HG03521 (cell line): Measurements from ENCODE around the gene ADAMTSL5.
"Not testable (repeated sequence)": the region's sequence is repeated elsewhere in the genome, so short reads cannot be mapped to it uniquely, and the experiment has no call there.

Source experiments
- ATAC-seq: cut with Tn5 transposase; IDR thresholded peaks from one replicate; pipeline ENCODE4 v1.9.1; 2021; ENCODE audit warnings: mild to moderate bottlenecking, moderate library complexity; ENCODE audit not compliant: unreplicated experiment

The ADAMTSL5 gene

DNA sequence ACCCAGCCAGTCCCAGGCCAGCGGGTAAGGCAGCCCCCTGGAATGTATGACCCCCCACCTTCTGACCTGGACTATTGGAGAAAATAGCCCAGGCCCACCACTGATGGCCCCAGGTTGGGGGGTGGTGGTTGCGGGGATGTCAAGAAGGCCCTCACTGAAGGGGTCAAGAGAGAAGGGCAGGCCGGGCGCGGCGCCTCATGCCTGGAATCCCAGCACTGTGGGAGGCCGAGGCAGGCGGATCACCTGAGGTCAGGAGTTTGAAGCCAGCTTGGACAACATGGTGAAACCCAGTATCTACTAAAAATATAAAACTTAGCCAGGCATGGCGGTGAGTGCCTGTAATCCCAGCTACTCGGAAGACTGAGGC is 1.5 kb upstream of the ADAMTSL5 start:
- no peak for ATAC-seq

DNA sequence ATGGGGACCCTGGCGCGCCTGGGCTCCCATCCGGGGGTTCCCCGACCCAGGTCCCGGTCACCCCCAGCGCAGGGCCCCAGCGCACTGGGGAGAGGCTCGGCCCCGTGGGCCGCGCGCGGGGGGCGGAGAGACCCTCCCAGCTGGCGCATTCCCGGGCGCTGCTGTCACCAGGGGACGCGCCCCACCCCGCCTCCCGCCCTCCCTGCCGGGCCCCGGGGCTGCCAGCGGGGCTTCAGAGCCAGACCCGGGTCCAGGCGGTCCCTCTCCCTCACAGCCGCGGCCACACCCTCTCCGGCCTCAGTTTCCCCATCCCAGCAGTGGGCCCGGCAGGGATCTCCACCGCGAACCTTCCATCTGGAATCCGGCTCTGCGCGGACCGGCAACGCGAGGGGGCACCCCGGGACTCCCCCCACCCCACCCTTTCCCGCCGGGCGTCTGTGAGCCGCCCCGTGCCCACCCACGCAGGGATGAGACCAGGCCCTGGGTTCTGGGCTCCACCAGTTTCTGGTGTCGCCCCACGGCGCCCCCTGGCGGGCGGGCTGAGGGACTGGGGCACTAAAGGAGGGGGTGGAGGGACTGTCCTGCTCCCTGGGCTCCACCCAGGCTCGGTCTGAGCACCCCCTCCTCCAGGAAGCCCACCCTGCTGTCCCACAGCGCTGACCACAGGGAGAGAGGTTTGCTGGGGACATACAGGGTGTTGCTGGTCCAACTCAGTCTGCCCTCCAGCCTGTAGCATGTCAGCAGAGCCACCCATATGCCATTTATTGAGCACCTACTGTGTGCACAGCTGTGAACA is 878 bp upstream of the ADAMTSL5 start:
- ATAC-seq: no peak

DNA sequence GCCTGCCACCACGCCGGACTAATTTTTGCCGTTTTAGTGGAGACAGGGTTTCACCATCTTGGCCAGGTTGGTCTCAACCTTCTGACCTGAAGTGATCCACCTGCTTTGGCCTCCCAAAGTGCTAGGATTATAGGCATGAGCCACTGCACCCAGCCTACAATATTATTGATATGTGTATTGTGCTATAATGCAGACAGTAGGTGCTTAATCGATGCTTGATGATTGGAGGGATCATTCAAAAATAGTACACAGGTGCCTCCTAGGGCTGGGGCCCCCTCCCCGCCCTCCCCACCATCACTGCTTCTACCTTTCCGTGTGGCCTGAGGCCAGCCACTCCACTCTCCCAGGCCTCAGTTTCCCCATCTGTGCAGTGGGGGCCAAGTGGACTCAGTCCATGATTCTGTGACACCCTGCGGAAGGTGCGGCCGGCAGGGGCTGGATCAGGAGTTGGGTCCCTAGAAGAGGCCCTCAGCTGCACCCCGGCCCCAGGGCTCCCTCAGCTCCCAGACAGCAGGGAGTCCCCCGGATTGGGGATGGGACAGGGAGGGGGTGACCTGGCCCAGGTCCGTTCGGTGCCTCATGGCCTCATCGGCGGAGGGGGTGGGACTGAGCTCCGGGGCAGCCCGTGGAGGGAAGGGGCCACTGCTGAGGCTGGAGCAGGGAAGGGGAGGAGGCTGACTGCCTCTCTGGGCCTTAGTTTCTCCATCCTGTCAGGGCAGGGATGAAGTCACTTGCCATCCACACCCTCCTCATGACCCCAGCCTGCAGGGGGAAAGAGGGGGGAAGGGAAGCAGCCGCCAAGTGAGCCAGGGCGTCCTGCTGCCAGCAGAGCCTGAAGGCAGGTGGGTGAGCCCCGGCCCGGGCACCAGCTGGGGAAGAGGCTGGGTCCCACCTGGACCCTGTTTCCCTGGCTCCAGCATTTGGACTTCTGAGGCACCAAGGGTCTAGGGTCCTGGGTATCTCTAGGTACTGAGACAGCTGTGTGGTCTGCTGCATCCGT is 1.2 kb downstream of the ADAMTSL5 start:
- no peak for ATAC-seq

- no peak for ATAC-seq
Observed at GRCh38 chr19:1510807-1511206, 2.0 kb downstream of the ADAMTSL5 start.

DNA sequence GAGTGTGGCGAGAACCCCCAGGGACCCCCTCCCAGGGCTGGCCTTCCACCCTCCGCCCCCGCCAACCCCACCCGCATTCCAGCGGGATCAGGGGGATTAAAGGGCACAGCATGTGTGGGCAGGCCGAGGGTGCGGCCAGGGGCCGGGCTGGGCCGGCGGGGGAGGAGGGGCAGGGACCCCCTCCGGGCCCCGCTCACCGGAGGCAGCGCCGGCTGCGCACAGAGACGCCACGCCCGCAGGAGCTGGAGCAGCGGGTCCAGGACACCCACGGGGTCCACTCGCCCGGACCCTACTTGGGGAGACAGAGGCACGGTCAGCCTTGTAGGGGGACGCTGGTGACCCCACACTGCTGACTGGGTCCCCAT is 2.4 kb downstream of the ADAMTSL5 start:
- no peak for ATAC-seq

GRCh38 chr19:1509602-1510441 is 3.0 kb downstream of the ADAMTSL5 start:
- ATAC-seq: no peak

DNA sequence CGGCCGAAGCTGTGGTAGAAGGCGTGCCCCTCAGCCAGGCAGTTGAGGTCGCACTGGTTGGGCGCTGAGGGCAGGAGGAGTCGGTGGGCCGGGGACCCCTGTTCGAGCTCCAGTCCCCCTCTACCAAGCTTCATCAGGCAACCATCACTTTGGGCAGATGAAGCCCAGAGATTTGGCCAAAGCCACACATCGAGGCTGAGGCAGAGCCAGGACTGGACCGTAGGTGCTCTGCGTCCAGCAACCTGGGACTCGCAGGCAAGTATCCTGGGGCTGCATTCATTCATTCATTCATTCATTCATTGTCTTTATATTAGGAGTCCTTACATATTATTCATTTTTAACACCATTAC is 4.3 kb downstream of the ADAMTSL5 start:
- no peak for ATAC-seq

DNA sequence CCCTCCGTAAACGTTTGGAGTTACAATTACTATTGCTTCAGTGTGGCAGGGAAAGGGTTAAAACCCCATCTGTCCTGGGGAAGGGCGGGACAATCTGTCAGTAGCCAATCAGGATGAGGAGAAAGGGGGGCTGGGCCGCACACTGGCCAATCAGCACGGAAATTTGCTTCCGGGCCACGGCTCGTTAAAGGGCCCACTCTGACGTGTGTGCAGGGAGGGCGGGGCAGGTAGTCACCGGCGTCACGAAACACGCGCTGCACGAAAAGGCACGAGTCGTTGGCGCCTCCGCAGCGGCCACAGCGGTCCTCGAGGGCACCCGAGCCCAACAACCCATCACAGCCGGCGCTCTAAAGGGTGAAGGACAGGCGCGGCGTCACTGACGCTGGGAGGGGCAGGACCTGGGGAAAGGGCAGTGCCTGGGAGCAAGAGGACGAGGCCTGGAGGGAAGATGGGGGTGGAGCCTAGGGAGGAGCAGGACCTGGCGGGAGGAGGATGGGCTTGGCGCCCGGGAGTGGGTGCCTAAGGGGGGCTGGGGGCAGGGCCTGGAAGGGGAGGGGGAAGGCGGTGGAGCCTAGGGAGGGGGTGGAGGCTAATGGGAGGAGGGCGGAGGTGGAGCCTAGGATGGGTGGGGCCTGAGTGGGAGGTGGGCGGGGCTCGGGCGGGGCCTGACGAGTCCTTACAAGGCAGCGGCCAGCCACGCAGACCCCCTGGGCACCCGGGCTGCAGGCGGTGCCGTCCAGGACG is 4.9 kb downstream of the ADAMTSL5 start:
- no peak for ATAC-seq

- ATAC-seq: no peak
Observed at GRCh38 chr19:1507192-1507660, 5.6 kb downstream of the ADAMTSL5 start.

DNA sequence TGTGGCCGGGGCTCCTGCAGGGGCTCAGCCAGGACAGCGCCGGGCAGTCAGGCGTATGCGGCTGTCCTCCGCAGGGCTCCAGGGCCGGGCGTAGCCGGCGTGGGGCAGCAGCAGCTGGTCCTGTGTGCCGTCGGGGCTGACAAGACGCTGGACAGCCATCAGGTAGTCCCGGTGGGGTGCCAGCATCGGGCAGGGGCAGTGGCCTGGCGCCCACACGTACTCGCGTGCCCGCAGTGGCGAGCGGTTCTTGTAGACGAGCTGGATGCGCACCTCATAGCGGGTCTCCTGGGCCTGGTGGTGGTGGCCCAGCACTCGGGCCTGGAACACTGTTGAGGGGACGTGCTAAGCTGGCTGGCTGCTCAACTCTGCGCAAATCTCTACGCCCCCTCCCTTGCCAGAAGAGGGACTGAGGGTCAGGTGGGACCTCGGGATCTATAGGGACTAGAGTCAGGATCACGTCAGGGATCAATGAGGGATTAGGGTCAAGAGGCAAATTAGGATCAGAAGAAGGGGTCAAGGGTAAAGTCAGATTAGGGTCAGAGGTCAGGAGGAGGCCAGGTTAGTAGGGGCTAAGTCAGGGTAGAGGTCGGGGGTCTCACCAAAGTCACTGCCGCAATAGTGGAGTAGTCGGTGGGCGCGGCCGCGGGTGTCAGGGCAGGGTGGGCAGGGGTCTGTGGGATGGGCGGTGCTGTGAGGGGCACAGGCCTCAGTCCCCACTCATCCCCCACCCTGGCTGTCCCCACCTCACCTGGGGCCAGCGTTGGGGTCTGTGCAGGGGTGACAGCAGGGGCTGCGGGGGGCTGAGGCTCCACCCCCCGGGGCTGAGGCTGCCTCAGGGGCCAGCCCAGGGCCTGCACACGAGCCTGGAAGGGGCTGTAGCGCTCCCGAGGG is 6.6 kb downstream of the ADAMTSL5 start:
- ATAC-seq: no peak

GRCh38 chr19:1505012-1505411 is 7.8 kb downstream of the ADAMTSL5 start:
- no peak for ATAC-seq

DNA sequence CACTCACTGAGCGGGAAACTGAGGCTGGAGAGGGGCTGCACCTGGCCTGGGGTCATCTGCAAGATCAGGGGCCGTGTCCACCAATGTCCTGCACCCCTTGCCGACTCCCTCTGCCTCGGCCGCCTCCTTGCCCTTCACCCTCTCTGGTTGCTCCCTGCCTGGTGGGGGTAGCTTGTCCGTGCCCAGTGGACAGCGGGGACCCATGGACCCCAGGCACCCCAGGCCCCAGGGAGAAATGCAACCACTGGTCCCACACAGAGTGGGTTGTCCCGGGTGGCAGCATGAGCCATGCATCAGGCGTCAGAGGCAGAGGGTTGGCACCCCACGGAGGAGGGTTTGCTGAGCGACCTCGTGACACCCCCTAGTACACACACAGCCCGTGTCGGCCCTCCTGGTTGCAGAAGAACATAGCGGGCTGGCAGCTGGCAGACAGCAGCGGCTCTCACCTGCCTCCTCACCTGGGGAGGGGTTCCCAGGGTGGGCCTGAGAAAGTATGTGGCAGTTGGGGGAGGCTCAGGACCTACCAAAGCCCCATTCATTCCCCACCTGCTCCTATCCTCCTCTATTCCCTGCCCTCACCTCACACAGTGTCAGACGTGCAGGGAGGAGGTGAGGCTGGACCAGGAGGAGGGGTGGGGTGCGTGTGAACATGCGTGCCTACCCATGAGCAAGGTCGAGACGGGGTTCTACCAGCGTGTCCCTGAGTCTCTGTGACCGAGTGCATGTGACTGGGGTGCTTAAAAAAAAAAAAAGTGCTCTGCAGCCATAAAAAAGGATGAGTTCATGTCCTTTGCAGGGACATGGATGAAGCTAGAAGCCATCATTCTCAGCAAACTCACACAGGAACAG is 8.7 kb downstream of the ADAMTSL5 start:
- ATAC-seq: no peak

DNA sequence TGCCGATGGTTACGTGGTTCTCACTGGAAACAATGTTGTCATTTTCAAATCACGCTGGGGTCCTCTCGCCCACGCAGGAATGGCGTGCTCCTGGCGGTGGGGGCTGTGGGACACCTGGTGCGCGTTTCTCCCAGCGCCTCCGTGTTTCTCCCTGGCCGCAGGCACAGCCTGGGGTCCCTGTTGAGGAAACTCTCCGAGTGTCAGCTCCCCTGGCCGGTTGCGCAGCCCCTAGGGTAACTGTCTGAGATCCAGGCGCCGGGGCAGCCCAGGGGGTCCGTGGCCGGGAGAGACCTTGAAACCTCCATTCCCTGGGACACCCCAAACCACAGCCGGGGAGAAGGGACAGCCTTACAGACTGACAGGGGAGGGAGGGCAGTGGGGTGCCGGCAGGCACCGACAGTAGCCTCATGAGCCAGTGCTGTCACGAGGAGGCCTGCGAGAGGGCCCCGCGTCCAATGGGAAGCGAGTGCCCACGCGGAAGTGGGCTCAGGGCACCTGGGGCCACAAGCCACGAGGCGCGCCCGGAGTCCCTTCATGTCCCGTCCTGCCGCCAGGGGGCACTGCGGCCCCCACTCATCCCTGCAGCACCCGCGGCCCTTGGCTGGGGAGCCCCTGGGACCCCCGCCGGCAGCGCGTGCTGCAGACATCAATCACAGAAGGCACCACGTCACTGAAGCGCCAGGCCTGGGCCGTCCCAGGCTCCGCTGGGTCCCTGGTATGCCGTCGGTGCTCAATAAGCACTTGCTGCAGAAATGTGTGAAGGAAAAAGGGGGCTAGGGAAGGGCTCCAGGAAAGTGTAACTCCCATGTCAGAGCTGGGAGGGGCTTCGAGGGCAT is 9.5 kb downstream of the ADAMTSL5 start:
- no peak for ATAC-seq

DNA sequence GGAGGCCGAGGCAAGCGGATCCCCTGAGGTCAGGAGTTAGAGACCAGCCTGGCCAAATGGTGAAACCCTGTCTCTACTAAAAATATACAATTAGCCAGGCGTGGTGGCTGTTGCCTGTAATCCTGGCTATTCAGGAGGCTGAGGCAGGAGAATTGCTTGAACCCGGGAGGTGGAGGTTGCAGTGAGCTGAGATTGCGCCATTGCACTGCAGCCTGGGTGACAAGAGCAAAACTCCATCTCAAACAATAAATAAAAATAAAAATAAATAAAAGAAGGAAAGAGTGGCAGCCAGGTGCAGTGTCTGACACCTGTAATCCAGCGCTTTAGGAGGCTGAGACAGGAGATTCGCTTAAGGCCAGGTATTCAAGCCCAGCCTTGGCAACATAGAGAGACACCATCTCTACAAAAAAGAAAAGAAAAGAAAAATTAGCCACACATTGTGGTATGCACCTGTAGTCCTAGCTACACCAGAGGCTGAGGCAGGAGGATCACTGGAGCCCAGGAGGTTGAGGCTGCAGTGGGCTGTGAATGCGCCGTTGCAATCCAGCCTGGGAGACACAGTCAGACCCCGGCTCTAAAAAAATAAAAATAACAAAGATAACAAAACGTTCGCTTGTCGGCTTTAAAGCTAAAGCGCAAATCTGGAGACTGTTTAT is 10.3 kb downstream of the ADAMTSL5 start:
- ATAC-seq: no peak

DNA sequence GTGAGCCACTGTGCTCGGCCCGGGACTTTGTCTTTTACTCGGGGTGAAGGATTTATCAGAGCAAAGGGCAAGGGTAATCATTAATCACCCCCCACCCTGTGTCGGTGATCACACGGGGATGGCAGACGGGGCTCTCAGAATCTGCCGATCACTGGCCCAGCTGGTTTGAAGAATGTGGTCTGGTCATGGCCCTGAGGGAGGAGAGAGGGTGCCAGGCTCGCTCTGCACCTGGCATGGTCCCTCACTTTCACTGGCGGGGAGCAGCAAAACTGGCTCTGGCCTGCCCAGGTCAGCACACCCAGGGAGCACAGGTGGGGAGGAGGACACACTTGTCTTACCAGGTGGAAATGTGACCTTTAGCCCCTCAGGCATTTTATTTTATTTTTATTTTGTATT is 11.6 kb downstream of the ADAMTSL5 start:
- ATAC-seq: no peak

DNA sequence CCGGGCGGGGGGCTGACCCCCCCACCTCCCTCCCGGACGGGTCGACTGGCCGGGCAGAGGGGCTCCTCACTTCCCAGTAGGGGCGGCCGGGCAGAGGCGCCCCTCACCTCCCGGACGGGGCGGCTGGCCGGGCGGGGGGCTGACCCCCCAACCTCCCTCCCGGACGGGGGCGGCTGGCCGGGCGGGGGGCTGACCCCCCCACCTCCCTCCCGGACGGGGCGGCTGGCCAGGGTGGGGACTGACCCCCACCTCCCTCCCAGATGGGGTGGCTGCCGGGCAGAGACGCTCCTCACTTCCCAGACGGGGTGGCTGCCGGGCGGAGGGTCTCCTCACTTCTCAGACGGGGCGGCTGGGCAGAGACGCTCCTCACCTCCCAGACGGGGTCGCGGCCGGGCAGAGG is 13.6 kb downstream of the ADAMTSL5 start:
- not testable (repeated sequence) for ATAC-seq

GRCh38 chr19:1497578-1498235 is 15.1 kb downstream of the ADAMTSL5 start:
- no peak for ATAC-seq
